Muscle of arm (tissue), 14 donors: ENCODE data around the gene MXD1. TPM values are rescaled to one million over a fixed set of nuclear protein-coding genes. Genes with fewer than 3 reads are reported as not detected.
A peak's percentile ranks its signal among the peaks of the same experiment; 100 is the strongest.
"Not testable (repeated sequence)": the region's sequence is repeated elsewhere in the genome, so short reads cannot be mapped to it uniquely, and the experiment has no call there.

ENCODE experiments used
- DNase-seq: peaks from one replicate; pipeline ENCODE4 v3.0.0-alpha.2; 2013
- long read RNA-seq, 11 donors: transcript quantifications; one replicate each; lab custom pipeline, GENCODE V29; 2026
- polyA plus RNA-seq, 12 donors: library from polyadenylated mRNA; unstranded; fragments of 120-200 nt; gene quantifications; one replicate each; pipeline ENCODE4 v1.2.1, GENCODE V29; 2013; ENCODE audit not compliant: insufficient read length in 12 of 12

Gene MXD1, protein sequence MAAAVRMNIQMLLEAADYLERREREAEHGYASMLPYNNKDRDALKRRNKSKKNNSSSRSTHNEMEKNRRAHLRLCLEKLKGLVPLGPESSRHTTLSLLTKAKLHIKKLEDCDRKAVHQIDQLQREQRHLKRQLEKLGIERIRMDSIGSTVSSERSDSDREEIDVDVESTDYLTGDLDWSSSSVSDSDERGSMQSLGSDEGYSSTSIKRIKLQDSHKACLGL
- polyA plus RNA-seq, result 1 to 10 TPM in 11 of 12 donors, not detected in 1; 3.9 to 9.6 (median 6.1) TPM
- long read RNA-seq, donor 1, full-length matches to known transcripts, result 17 of 27 reads
- long read RNA-seq, donor 1, partial matches to known transcripts, result 10 of 27 reads
- long read RNA-seq, donor 1, other reads (novel, unspliced or antisense), result 0 of 27 reads
- long read RNA-seq, donor 2, full-length matches to known transcripts, result 1 of 1 reads
- long read RNA-seq, donor 2, partial matches to known transcripts, result 0 of 1 reads
- long read RNA-seq, donor 2, other reads (novel, unspliced or antisense), result 0 of 1 reads
- long read RNA-seq, donor 3, full-length matches to known transcripts, result 1 of 1 reads
- long read RNA-seq, donor 3, partial matches to known transcripts, result 0 of 1 reads
- long read RNA-seq, donor 3, other reads (novel, unspliced or antisense), result 0 of 1 reads
- long read RNA-seq, donor 4, result 0 reads
- long read RNA-seq, donor 5, full-length matches to known transcripts, result 2 of 2 reads
- long read RNA-seq, donor 5, partial matches to known transcripts, result 0 of 2 reads
- long read RNA-seq, donor 5, other reads (novel, unspliced or antisense), result 0 of 2 reads
- long read RNA-seq, donor 6, full-length matches to known transcripts, result 1 of 1 reads
- long read RNA-seq, donor 6, partial matches to known transcripts, result 0 of 1 reads
- long read RNA-seq, donor 6, other reads (novel, unspliced or antisense), result 0 of 1 reads
- long read RNA-seq, donor 7, result 0 reads
- long read RNA-seq, donor 8, full-length matches to known transcripts, result 5 of 5 reads
- long read RNA-seq, donor 8, partial matches to known transcripts, result 0 of 5 reads
- long read RNA-seq, donor 8, other reads (novel, unspliced or antisense), result 0 of 5 reads
- long read RNA-seq, donor 9, partial matches to known transcripts, result 0 of 1 reads
- long read RNA-seq, donor 9, other reads (novel, unspliced or antisense), result 0 of 1 reads
- long read RNA-seq, donor 10, full-length matches to known transcripts, result 4 of 4 reads
- long read RNA-seq, donor 10, partial matches to known transcripts, result 0 of 4 reads
- long read RNA-seq, donor 10, other reads (novel, unspliced or antisense), result 0 of 4 reads
- long read RNA-seq, donor 11, full-length matches to known transcripts, result 4 of 4 reads
- long read RNA-seq, donor 11, partial matches to known transcripts, result 0 of 4 reads
- long read RNA-seq, donor 11, other reads (novel, unspliced or antisense), result 0 of 4 reads

- no peak for DNase-seq
Observed at GRCh38 chr2:69914950-69915945, at the start of gene MXD1. TSS of gene MXD1 (plus strand) at chr2:69915109. CDS start at chr2:69915331, 222 bp downstream.

GRCh38 chr2:69888451-69888850 is 26.5 kb upstream of the MXD1 start:
- DNase-seq, result no peak

GRCh38 chr2:69889302-69889701 is 25.6 kb upstream of the MXD1 start:
- no peak for DNase-seq

GRCh38 chr2:69890881-69891280 is 24.0 kb upstream of the MXD1 start:
- no peak for DNase-seq

DNA sequence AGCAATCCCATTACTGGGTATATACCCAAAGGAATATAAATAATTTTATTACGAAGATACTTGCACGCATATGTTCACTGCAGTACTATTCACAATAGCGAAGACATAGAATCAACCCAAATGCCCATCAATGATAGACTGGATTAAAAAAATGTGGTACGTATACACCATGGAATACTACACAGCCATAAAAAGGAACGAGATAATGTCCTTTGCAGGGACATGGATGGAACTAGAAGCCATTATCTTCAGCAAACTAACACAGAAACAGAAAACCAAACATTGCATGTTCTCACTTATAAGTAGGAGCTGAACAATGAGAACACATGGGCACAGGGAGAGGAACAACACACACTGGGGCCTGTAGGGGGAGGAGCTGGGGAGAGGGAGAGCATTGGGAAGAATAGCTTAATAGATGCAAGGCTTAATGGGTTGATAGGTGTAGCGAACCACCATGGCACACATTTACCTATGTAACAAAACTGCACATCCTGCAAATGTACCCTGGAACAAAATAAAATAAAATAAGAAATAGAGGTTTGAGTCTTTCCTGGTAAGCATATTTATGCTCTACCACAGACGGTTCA is 22.0 kb upstream of the MXD1 start:
- DNase-seq, result not testable (repeated sequence)

DNA sequence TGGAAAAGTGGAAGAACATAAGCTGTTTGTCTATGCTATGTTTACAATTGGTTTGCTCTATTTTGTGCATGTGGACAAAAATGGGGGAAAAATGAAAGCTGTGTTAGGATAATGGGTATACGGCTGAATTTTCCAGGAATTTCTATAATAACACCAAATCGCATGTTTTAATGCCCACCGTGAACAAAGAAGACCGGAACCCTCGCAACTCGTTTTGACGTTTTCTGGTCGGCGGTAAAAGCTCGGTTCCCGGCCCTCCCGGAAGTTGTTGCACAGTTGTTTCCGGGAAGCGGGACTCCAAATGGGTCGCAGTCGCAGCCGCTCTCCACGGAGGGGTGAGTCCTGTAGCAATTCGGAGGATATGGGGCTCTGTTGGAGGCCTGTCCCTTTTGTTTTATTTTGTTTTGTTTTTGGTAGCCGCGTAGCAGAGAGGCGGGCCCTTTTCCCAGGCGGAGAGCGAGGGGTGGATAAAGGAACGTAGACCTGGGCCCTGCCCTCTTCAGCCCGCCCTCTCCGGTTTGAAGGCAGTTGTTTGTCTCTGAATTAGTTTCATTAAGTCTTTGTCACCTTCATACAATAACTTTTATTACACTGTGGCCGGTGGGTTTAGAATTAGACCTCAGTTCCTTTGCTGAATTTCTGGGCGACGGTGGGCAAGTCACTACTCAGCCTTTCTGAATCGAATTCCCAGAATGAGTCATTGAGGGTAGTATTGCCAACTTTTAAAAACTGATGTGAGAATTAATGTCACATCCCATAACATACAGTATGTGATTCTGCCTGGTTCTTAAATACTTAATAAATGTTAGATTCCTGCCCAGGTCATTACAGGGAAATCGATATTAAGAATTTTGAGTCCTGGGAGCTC is 21.0 kb upstream of the MXD1 start, which contains the start of gene SNRNP27:
TSS of gene SNRNP27 (plus strand) at position 273 of the 868 bp plus-strand sequence. CDS start at position 302, 29 bp downstream.
- peak; percentile 89 for DNase-seq

- not testable (repeated sequence) for DNase-seq
Observed at GRCh38 chr2:69894737-69895136, 20.2 kb upstream of the MXD1 start.

DNA sequence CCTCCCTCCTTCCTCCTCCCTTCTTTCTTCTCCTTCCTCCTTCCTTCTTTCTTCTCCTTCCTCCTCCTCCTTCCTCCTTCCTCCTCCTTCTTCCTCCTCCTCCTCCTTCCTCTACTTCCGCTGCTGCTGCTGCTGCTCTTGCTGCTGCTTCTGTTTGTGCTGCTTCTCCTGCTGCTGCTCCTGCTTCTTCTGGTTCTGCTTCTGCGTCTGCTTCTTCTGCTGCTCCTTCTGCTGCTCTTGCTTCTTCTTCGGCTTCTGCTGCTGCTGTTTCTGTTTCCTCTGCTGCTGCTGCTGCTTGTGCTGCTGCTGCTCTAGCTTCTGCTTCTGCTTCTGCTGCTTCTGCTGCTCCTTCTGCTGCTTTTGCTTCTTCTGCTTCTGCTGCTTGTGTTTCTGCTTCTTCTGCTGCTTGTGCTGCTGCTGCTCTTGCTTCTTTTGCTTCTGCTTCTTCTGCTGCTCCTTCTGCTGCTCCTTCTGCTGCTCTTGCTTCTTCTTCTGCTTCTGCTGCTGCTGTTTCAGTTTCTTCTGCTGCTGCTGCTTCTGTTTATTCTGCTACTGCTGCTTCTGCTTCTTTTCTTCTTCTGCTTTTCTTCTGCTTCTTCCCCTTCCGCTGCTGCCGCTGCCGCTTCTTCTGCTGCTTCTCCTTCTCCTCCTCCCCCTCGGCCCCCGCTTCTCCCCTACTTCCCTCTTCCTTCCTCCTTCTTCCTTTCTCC is 12.5 kb upstream of the MXD1 start:
- DNase-seq, result no peak

GRCh38 chr2:69907216-69907615 is 7.7 kb upstream of the MXD1 start:
- DNase-seq, result no peak

GRCh38 chr2:69911985-69912563 is 2.8 kb upstream of the MXD1 start:
- DNase-seq, result peak; percentile 48

DNA sequence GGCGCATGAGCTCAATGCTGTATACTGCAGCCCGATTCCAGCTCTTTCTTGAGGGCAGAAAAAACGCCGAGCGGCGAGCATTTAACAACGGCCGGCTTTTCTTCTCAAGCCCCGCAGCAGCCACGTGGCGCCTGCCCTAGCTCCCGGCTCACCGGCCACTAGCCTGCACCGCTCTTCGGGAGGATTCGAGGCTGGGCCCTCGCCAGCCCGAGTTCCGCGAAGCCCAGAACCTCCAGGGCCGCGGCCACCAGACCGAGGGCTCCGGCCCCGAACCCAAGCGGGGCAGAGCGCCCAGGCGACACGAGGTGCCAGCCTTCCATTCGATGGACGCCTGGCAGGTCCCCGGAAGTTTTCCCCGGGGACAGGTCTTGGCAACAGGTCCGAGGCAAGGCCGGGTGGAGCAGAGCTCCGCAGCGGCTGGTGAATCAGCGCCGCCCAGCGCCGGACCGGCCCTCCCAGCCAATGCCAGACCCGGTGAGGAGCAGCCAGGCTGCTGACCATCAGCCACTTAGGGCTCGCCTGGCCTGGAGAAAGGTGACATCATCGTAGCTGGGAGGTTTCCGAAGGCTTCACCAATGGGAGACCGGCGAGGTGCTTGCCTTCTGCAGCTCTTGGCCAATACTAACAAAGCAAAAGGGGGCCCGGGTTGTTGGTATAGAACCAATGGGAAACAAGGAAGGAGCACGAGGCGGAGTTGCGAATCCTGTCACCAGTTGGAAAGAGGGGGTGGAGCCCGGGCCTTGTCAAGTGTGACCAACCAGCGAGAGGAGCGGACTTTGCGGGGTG is 552 bp upstream of the MXD1 start:
- DNase-seq, result peak; percentile 99

- no peak for DNase-seq
Observed at GRCh38 chr2:69916106-69916505, 1.2 kb downstream of the MXD1 start.

DNA sequence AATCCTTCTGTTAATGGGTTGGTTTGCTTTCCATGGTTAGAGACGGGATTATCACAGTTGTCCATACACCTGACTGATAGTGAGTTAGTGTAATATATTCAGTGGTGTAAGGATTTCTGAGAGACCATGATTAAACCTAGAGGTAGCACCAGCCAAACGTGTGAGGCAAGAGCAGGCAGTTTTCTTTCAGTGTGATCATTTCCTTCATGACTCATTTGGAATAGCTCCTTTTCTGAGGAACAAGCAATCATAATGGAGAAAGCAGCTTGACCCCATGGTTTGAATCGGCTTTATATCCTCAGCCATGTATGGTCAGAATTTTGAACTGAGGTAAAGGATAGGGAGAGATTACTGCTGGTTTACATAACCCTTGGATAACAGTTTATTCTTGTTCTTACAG is 2.9 kb downstream of the MXD1 start:
- no peak for DNase-seq

GRCh38 chr2:69918401-69918800 is 3.5 kb downstream of the MXD1 start:
- no peak for DNase-seq

- no peak for DNase-seq
Observed at GRCh38 chr2:69923116-69923515, 8.2 kb downstream of the MXD1 start.

DNA sequence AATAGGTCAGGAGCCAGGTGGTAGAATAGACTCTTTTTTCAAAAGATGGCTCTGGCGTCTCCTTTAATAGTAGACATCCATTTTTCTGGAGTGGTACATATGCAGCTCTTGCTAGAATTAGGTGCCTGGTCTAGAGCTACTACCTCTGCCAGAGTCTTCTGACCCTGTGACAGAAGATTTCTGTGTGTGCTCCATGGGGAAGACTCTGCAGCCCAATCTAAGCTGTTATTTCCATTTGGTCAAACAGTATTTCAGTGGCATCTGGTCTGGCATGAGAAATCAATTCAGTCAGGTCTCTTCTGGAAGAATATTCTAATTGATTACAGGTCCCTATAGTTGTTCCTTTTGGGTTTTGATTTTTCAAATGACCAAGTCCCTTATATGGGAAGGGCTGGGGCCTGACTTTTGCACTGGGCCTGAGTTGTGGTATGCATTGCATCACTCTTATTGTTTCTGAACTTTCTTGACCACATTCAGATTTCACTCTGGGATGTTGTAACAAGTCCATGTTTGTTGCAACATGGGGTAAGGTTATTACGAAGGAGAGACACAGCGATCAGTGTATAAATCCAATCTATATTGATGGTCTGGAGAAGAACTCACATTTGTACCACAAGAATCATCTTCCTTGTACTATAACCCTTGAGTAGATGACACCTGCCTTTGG is 12.1 kb downstream of the MXD1 start:
- DNase-seq, result no peak
